HEK293T (cell line): ENCODE measurements around the gene TJAP1.

Experiments
- ARNT ChIP-seq: fragments of 450-650 bp; IDR thresholded peaks from 2 replicates; pipeline ENCODE4 v1.6.1; 2017; ENCODE audit warnings: mild to moderate bottlenecking
- BHLHE40 ChIP-seq: fragments of 450-650 bp; IDR thresholded peaks from 2 replicates; pipeline ENCODE4 v1.6.1; 2016; ENCODE audit warnings: mild to moderate bottlenecking, moderate library complexity, borderline replicate concordance
- CTBP1 ChIP-seq: fragments of 450-650 bp; IDR thresholded peaks from 2 replicates; pipeline ENCODE4 v1.6.1; 2016; ENCODE audit warnings: borderline replicate concordance
- ELF4 ChIP-seq: fragments of 450-650 bp; IDR thresholded peaks from 2 replicates; pipeline ENCODE4 v1.6.1; 2017; ENCODE audit warnings: antibody characterized with exemption
- FOXM1 ChIP-seq: fragments of 450-650 bp; IDR thresholded peaks from 2 replicates; pipeline ENCODE4 v1.6.1; 2017; ENCODE audit warnings: mild to moderate bottlenecking, borderline replicate concordance
- NFRKB ChIP-seq: fragments of 450-650 bp; IDR thresholded peaks from 2 replicates; pipeline ENCODE4 v1.6.1; 2016; ENCODE audit warnings: mild to moderate bottlenecking, moderate library complexity
- SP1 ChIP-seq: fragments of 450-650 bp; IDR thresholded peaks from 2 replicates; pipeline ENCODE4 v1.6.1; 2017
- SUZ12 ChIP-seq: fragments of 450-650 bp; IDR thresholded peaks from 2 replicates; pipeline ENCODE4 v1.6.1; 2016; ENCODE audit warnings: mild to moderate bottlenecking

DNA sequence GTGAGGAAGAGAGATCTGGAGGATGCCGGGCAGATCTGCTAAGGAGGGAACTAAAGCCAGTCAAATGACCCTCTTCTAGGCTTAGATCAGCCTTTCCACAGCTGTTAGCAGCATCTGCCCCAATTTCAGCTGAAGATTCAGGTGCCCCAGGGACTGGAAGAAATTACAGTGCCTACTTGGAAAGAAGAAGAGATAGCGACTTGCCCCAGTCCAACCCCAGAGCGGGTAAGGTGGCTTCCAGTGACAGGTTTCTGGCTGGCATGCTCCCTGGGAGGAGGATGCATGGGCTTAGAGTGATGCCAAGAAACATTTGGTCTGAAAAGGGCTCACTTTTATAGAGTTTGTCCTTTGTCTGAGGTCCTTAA, 620 bp downstream of the TJAP1 start:
- TF ChIP-seq SP1: no peak
- no peak for TF ChIP-seq CTBP1
- TF ChIP-seq ARNT: no peak
- no peak for TF ChIP-seq ELF4
- no peak for TF ChIP-seq FOXM1
- TF ChIP-seq BHLHE40: no peak
- no peak for TF ChIP-seq NFRKB
- TF ChIP-seq SUZ12: no peak
